Breast epithelium (tissue), 3 donors: ENCODE data around the gene PLCB2.

Experiments
- POLR2A ChIP-seq: fragments of 450-650 bp; IDR thresholded peaks from one replicate; pipeline ENCODE4 v1.6.1; 2016; ENCODE audit warnings: antibody characterized with exemption, mild to moderate bottlenecking, moderate library complexity
- TF ChIP-seq, protein P1 (sequence below), 3 donors: fragments of 450-650 bp; IDR thresholded peaks; one replicate each; pipeline ENCODE4 v1.5.1; 2016 to 2017; ENCODE audit warnings: antibody characterized with exemption in 3 of 3, mild to moderate bottlenecking in 3 of 3, moderate library complexity in 3 of 3

DNA sequence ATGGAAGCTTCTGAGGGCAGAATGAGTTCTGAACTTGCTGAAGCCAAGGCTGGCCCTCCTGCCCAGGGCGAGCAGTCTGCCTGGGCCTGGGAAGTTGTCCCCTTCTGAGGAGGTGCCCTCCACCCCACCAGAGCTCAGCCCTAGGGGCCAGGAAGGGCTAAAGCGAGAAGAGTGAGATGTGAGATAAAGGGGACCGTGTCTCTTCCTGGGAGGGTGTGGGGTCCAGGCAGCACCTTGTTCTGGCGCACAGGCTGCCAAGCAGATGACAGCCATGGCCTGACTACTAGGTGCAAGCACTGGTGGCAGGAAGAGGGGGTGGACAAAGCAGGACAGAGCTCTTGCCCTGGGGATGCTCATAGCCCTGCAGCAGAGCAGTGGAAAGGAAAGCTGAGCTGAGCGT lies 65.1 kb downstream of the PLCB2 start:
- TF ChIP-seq, protein P1, sequence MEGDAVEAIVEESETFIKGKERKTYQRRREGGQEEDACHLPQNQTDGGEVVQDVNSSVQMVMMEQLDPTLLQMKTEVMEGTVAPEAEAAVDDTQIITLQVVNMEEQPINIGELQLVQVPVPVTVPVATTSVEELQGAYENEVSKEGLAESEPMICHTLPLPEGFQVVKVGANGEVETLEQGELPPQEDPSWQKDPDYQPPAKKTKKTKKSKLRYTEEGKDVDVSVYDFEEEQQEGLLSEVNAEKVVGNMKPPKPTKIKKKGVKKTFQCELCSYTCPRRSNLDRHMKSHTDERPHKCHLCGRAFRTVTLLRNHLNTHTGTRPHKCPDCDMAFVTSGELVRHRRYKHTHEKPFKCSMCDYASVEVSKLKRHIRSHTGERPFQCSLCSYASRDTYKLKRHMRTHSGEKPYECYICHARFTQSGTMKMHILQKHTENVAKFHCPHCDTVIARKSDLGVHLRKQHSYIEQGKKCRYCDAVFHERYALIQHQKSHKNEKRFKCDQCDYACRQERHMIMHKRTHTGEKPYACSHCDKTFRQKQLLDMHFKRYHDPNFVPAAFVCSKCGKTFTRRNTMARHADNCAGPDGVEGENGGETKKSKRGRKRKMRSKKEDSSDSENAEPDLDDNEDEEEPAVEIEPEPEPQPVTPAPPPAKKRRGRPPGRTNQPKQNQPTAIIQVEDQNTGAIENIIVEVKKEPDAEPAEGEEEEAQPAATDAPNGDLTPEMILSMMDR (IDR thresholded peaks at IDR 0.05), result no peak
- no peak for TF ChIP-seq POLR2A
